GM21576 (cell line): ENCODE measurements around the gene MAPK13.

Experiments used
- ATAC-seq: cut with Tn5 transposase; IDR thresholded peaks from one replicate; pipeline ENCODE4 v1.9.1; 2021; ENCODE audit warnings: mild to moderate bottlenecking, moderate library complexity; ENCODE audit not compliant: unreplicated experiment

Gene MAPK13

GRCh38 chr6:36142971-36143838, 12.9 kb downstream of the MAPK13 start:
- no peak for ATAC-seq

- no peak for ATAC-seq
These were observed 15.2 kb downstream of the MAPK13 start for GRCh38 chr6:36145495-36145894.

- ATAC-seq = no peak
These were observed 17.0 kb downstream of the MAPK13 start for GRCh38 chr6:36147294-36147693.

- ATAC-seq = no peak
These were observed 19.2 kb downstream of the MAPK13 start for GRCh38 chr6:36149476-36149875.

GRCh38 chr6:36150283-36150682, 20.0 kb downstream of the MAPK13 start:
- ATAC-seq = no peak

- ATAC-seq = no peak
These were observed 24.0 kb downstream of the MAPK13 start for GRCh38 chr6:36154286-36154685.

- ATAC-seq = no peak
These were observed 25.3 kb downstream of the MAPK13 start for GRCh38 chr6:36155662-36156061.

- no peak for ATAC-seq
These were observed 29.9 kb downstream of the MAPK13 start for GRCh38 chr6:36160147-36160760.

GRCh38 chr6:36169023-36170007, 39.0 kb downstream of the MAPK13 start:
- no peak for ATAC-seq

GRCh38 chr6:36170704-36171103, 40.4 kb downstream of the MAPK13 start:
- ATAC-seq = no peak

- no peak for ATAC-seq
These were observed 41.3 kb downstream of the MAPK13 start for GRCh38 chr6:36171573-36171972.

GRCh38 chr6:36177166-36177565, 46.9 kb downstream of the MAPK13 start:
- ATAC-seq = no peak

- ATAC-seq = no peak
These were observed 48.2 kb downstream of the MAPK13 start for GRCh38 chr6:36178544-36178943.

- ATAC-seq = no peak
These were observed 49.8 kb downstream of the MAPK13 start for GRCh38 chr6:36180126-36180525.

- ATAC-seq = no peak
These were observed 54.0 kb downstream of the MAPK13 start for GRCh38 chr6:36184311-36184710.

- no peak for ATAC-seq
These were observed 55.9 kb downstream of the MAPK13 start for GRCh38 chr6:36186199-36186598.

- no peak for ATAC-seq
These were observed 57.1 kb downstream of the MAPK13 start for GRCh38 chr6:36187446-36187845.
